Duodenal mucosa (tissue), 2 donors: ENCODE results near the gene RBM20.

ENCODE experiments used
- H3K27ac ChIP-seq: one replicate; pipeline ENCODE4 v1.7.0; 2013; ENCODE audit warnings: low read depth, low read length
- H3K27me3 ChIP-seq, 2 donors: one replicate each; pipeline ENCODE4 v1.7.0; 2013; ENCODE audit warnings: low read length in 2 of 2, control low read depth in 1 of 2; ENCODE audit not compliant: insufficient read depth in 2 of 2, control insufficient read depth in 1 of 2
- H3K36me3 ChIP-seq, 2 donors: one replicate each; pipeline ENCODE4 v1.7.0; 2013; ENCODE audit warnings: low read length in 2 of 2, control low read depth in 1 of 2; ENCODE audit not compliant: insufficient read depth in 2 of 2, control insufficient read depth in 1 of 2
- H3K4me1 ChIP-seq, 2 donors: one replicate each; pipeline ENCODE4 v1.7.0; 2013; ENCODE audit warnings: low read length in 2 of 2, control low read depth in 1 of 2; ENCODE audit not compliant: insufficient read depth in 2 of 2, control insufficient read depth in 1 of 2
- H3K4me3 ChIP-seq, 2 donors: one replicate each; pipeline ENCODE4 v1.7.0; 2013; ENCODE audit warnings: low read length in 2 of 2, low read depth in 1 of 2
- H3K9ac ChIP-seq, 2 donors: one replicate each; pipeline ENCODE4 v1.7.0; 2013; ENCODE audit warnings: low read length in 2 of 2, low read depth in 1 of 2
- H3K9me3 ChIP-seq, 2 donors: one replicate each; pipeline ENCODE4 v1.7.0; 2013; ENCODE audit warnings: low read length in 2 of 2, control low read depth in 1 of 2; ENCODE audit not compliant: control insufficient read depth in 1 of 2

The RBM20 gene

DNA sequence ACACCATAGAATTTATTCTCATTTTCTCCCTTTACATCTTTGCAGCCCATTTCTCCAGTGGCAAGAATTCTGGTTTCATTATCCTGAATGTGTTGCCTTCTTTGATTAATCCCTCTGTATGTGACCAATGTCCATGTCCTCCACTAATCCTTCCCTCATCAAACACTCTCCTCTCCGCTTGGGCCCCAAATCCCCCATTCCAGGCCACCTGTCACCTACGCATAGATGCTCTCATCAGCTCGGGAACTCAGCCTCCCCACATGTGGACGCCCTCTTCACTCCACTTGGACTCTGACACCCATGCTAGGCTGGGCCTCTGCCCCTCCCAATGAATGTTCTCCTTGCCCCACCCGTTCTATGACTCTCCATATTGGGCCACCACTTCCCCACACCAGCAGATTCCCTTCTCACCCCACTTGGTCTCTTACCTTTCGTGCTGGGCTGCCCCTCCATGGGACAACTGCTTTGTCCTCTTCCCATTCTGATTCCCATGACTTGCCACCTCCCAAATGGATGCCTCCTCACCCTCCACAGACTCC, 18.7 kb upstream of the RBM20 start:
- Histone ChIP-seq H3K4me1 (peaks cover 5 to 8% of the 10 kb centered on the region in 2 donors), H3K36me3 (no peaks in the 10 kb centered on the region), H3K4me3 (no peak overlapping the region), H3K27me3 (no peaks in the 10 kb centered on the region), H3K27ac (no peak overlapping the region), H3K9ac (no peak overlapping the region), H3K9me3 (no peaks in the 10 kb centered on the region)

DNA sequence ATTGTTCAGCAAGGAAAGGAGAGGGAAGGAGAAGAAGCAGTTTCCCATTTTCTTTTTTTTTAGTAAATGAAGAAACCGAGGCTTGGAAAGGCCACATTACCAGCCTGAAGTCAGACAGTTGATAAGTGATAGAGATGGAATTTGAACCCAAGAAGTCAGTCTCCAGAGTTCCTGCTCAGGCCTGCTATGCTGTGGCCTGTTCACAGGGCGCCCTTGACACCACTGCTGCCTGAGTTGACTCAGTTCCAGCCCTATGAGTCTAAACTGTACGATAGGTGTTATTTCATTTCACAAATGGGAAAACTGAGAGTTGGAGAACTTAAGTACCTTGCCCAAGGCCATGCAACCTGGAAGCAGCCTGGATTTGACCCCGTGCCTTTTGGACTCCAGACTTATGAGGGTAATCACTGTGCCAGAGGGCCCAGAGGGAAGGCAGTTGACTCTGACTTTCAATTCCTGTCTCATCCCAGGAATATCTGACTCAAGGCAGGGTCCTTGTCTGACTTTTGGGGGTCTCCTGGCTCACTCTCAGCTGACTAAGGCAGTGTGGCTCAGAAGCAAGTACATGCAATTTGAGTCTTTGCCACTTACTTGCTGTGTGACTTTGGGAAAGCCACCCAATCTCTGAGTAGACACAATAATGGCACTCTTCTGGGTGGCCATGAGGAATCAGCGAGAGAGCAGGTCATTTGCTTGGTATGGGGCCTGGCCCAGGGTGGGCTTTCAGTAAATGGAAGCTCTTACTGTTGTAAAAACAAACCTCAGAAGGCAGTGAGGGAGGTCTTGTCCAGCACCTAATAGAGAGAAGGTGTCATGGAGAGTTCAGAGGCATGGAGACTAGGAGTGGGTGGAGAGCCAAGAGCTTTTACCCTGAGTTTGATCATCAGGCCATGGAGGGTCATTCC, 17.9 kb upstream of the RBM20 start:
- Histone ChIP-seq H3K4me3 (no peak overlapping the region), H3K36me3 (no peaks in the 10 kb centered on the region), H3K9me3 (no peaks in the 10 kb centered on the region), H3K4me1 (peaks cover 5 to 8% of the 10 kb centered on the region in 2 donors), H3K27ac (no peak overlapping the region), H3K9ac (no peak overlapping the region), H3K27me3 (no peaks in the 10 kb centered on the region)

DNA sequence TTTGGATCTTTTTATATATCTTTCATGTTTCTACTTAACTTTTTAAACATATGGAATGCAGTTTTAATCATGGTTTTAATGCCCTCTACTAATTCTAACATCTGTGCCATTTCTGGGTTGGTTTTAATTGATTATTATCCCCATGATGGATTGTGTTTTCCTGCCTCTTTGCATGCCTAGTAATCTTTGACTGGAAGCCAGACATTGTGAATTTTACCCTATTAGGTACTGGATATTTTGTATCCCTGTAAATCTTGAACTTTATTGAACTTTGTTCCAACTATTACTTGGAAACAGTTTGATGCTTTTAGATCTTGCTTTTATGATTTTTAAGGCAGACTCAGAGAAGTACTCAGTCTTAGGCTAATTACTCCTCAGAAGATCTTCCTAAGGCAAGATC, 16.0 kb upstream of the RBM20 start:
- Histone ChIP-seq H3K4me1 (peaks cover 5 to 8% of the 10 kb centered on the region in 2 donors), H3K4me3 (no peak overlapping the region), H3K27ac (no peak overlapping the region), H3K36me3 (no peaks in the 10 kb centered on the region), H3K9ac (no peak overlapping the region), H3K9me3 (no peaks in the 10 kb centered on the region), H3K27me3 (no peaks in the 10 kb centered on the region)

DNA sequence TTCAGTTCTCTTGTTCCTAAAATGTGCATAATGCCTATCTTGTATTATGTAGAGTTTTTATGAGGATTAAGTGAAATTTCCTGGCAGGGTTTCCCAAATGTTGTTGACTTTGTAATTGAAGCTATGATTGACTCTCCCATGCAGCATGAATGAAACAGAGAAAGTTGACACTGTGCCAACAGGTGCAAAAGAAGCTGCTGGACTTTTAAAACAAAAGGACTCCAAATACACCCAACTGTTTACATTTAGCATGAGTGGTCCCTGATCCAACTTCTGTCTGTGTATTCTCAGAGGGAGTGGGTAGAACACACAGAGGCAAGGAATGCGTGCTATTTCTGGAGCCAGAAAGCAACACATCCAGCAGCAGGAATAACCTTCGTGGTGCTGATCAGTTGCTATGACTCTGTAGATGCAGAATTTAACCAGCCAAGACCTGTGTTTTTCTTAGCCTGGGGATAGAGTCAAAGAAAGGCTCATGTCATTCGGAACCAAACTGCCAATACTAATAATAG, 14.4 kb upstream of the RBM20 start:
- Histone ChIP-seq H3K4me1 (peaks cover 5 to 8% of the 10 kb centered on the region in 2 donors), H3K27ac (no peak overlapping the region), H3K9me3 (no peaks in the 10 kb centered on the region), H3K4me3 (no peak overlapping the region), H3K9ac (no peak overlapping the region), H3K27me3 (no peaks in the 10 kb centered on the region), H3K36me3 (no peaks in the 10 kb centered on the region)

DNA sequence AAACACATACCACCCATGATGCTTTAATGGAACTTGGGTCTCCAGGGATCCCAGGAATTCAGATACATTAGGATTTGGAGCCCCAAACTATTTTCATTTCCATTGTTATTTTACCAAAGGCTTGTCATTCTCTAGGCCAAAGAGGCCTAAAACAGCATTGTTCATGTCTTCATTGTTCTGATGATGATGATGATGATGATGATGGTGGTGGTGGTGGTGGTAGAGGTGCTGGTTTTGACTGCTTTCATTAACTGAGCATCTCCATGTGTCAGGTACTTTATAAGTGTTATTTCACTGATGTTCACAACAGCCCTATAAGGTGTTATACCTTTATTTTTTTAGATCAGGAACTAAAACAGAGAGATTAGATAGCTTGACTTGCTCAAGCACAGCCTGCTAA, 12.2 kb upstream of the RBM20 start:
- no peaks in the 10 kb centered on the region for H3K4me1 ChIP-seq
- H3K27ac ChIP-seq = no peak overlapping the region
- no peak overlapping the region for H3K9ac ChIP-seq
- H3K9me3 ChIP-seq = no peaks in the 10 kb centered on the region
- no peaks in the 10 kb centered on the region for H3K36me3 ChIP-seq
- no peaks in the 10 kb centered on the region for H3K27me3 ChIP-seq
- no peak overlapping the region for H3K4me3 ChIP-seq

DNA sequence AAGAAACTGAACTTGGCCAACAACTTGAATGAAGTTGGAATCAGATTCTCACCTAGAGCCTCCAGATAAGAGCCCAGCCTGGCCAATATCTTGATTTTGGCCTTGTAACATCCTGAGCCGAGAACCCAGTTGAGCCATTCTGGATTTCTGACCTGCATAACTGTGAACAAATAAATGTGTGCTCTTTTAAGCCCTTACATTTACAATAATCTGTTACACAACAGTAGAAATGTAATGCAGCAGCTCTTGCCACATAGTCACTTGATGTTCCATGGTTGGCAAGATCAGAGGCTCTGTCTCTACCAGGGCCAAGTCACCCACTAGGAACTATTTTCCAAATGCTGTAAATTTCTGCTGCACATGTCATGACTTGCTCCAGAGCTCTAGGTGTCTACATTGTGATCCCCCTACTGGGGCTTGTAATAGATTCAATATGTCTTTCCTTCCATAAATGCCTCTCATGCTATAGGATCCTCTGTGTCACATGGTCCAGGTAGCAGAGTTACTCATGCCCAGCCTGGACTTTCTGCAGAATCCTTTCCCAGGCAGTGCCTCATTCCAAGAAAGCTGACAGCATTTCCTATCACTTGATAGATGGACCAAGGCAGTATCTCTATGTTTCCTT, 11.4 kb upstream of the RBM20 start:
- no peaks in the 10 kb centered on the region for H3K27me3 ChIP-seq
- no peaks in the 10 kb centered on the region for H3K4me1 ChIP-seq
- no peaks in the 10 kb centered on the region for H3K36me3 ChIP-seq
- no peaks in the 10 kb centered on the region for H3K9me3 ChIP-seq
- H3K4me3 ChIP-seq = no peak overlapping the region
- no peak overlapping the region for H3K27ac ChIP-seq
- H3K9ac ChIP-seq = no peak overlapping the region

DNA sequence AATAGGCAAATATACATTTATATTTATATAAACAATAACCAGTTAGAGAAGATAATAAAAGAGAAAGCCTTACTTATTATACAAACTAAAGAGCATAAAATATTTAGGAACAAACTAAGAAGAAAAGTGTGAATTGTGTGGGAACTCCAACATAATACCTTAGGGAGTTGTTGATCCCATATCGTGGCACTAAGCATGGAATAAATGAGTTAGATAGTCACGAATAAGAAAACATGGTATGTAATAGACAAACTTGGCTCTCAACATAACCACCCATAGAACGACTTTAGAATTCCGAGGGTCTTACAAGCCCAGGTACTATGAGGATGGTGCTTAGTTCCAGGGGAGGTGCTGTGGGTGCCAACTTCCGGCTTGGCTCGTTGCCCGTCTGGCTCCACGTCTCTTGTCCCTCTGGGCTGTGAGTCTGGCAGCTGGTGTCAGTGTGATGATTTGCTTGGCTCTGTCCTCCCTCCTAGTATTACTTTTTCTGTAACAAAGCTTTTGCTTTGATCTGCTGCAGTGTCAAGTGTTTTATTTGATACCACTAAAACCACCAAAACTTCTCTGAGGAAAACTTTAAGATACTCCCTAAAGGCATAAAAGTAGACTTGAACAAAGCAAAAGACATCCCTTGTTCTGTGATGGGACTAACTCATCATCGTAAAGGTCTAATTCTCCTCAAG, 9.5 kb upstream of the RBM20 start:
- no peaks in the 10 kb centered on the region for H3K36me3 ChIP-seq
- no peaks in the 10 kb centered on the region for H3K9me3 ChIP-seq
- H3K27ac ChIP-seq = no peak overlapping the region
- H3K4me1 ChIP-seq = no peaks in the 10 kb centered on the region
- H3K4me3 ChIP-seq = no peak overlapping the region
- H3K27me3 ChIP-seq = peaks cover 3 to 4% of the 10 kb centered on the region in 2 donors
- no peak overlapping the region for H3K9ac ChIP-seq

DNA sequence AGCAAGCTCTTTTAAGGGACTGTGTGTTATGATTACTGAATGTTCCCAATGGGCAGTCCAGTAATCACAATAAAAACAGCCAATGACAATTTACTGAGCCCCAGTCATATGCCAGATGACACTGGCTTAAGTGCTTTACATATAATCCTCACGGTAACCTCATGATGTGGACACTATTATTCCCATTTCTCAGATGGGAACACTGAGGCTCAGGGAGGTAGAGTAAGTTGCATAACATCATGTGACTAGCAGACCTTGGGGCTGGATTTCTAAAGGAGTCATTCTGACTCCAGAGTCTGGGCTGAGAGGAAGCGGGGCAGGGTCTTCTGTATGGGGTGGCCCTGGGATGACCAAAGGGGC, 7.6 kb upstream of the RBM20 start:
- peaks cover 4 to 12% of the 10 kb centered on the region in 2 donors for H3K27me3 ChIP-seq
- no peak overlapping the region for H3K4me3 ChIP-seq
- H3K27ac ChIP-seq = no peak overlapping the region
- H3K9ac ChIP-seq = no peak overlapping the region
- H3K9me3 ChIP-seq = no peaks in the 10 kb centered on the region
- H3K36me3 ChIP-seq = no peaks in the 10 kb centered on the region
- H3K4me1 ChIP-seq = no peaks in the 10 kb centered on the region

DNA sequence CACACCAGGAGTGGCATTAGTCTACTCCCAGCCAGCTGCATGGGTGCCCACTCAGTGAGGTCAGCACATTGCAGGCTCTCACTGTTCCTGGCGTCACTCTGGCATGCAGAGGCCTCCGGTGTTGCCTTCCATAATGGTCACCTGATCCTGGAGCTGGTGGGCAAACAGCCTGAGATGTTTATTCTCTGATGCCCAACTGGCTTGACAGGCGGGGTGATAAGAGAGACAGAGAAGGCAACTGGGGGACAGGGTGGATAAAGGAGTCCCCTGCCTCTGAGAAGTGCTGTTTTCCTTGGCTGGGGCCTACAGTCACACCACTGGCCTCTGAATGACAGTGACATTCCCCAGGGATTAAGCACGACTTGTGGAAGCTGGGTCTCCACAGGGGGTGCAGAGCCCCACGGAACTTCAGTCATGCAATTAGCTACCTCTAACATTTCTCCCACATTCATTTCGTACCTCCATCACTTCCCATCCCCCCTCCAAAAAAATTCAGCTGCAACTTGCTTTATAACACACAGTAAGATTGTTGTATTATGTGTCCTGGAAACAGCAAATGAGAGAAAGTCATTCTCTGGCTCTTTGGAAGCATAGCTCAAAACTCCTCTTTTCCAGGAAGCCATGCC, 7.1 kb upstream of the RBM20 start:
- H3K27ac ChIP-seq = no peak overlapping the region

More for the DNA sequence above, 7.1 kb upstream of the RBM20 start:
- Histone ChIP-seq H3K36me3 (no peaks in the 10 kb centered on the region), H3K4me1 (no peaks in the 10 kb centered on the region), H3K27me3 (peaks cover 7 to 17% of the 10 kb centered on the region in 2 donors), H3K9ac (no peak overlapping the region), H3K4me3 (no peak overlapping the region), H3K9me3 (no peaks in the 10 kb centered on the region)
